H9 (cell line): ENCODE measurements around the gene MADCAM1. TPM values are rescaled to one million over a fixed set of nuclear protein-coding genes. Genes with fewer than 3 reads are reported as not detected.

Experiments
- DNase-seq: peaks from one replicate; pipeline ENCODE4 v3.0.0-alpha.2; 2017
- H2AFZ ChIP-seq: one replicate; pipeline ENCODE4 v1.6.1; 2013; ENCODE audit warnings: mild to moderate bottlenecking, low read length, control low read depth, moderate library complexity
- H2AK5ac ChIP-seq: 2 replicates; pipeline ENCODE4 v1.6.1; 2013; ENCODE audit warnings: low read length, control low read depth, mixed read lengths; ENCODE audit not compliant: insufficient read length
- H2BK120ac ChIP-seq: one replicate; pipeline ENCODE4 v1.6.1; 2013; ENCODE audit warnings: low read depth, mild to moderate bottlenecking, low read length, control low read depth, inconsistent platforms; ENCODE audit not compliant: poor library complexity, severe bottlenecking
- H2BK12ac ChIP-seq: 2 replicates; pipeline ENCODE4 v1.6.1; 2013; ENCODE audit warnings: low read length, control low read depth, mixed read lengths, low read depth; ENCODE audit not compliant: insufficient read length
- H2BK15ac ChIP-seq: 2 replicates; pipeline ENCODE4 v1.6.1; 2013; ENCODE audit warnings: low read depth, low read length, control low read depth
- H2BK20ac ChIP-seq: one replicate; pipeline ENCODE4 v1.6.1; 2013; ENCODE audit warnings: low read depth, mild to moderate bottlenecking, low read length, control low read depth, inconsistent platforms; ENCODE audit not compliant: poor library complexity, severe bottlenecking
- H2BK5ac ChIP-seq: 2 replicates; pipeline ENCODE4 v1.6.1; 2013; ENCODE audit warnings: low read length, control low read depth, mixed read lengths; ENCODE audit not compliant: insufficient read length
- H3K14ac ChIP-seq: 2 replicates; pipeline ENCODE4 v1.6.1; 2013; ENCODE audit warnings: low read length, control low read depth; ENCODE audit not compliant: insufficient read depth
- H3K18ac ChIP-seq: 2 replicates; pipeline ENCODE4 v1.6.1; 2013; ENCODE audit warnings: low read depth, mild to moderate bottlenecking, mixed read lengths, low read length, control low read depth; ENCODE audit not compliant: insufficient read length
- H3K23ac ChIP-seq: 2 replicates; pipeline ENCODE4 v1.6.1; 2013; ENCODE audit warnings: low read length, control low read depth, mixed read lengths, low read depth; ENCODE audit not compliant: insufficient read length
- H3K23me2 ChIP-seq: 2 replicates; pipeline ENCODE4 v1.6.1; 2013; ENCODE audit warnings: low read depth, mild to moderate bottlenecking, mixed read lengths, low read length, control low read depth; ENCODE audit not compliant: insufficient read length, poor library complexity, severe bottlenecking
- H3K27ac ChIP-seq: 2 replicates; pipeline ENCODE4 v1.5.1; 2013; ENCODE audit warnings: low read length, control low read depth, mixed read lengths, low read depth; ENCODE audit not compliant: insufficient read length
- H3K27me3 ChIP-seq: 2 replicates; pipeline ENCODE4 v1.6.1; 2013; ENCODE audit warnings: low read length, control low read depth, inconsistent platforms; ENCODE audit not compliant: insufficient read depth
- H3K4ac ChIP-seq: 2 replicates; pipeline ENCODE4 v1.6.1; 2013; ENCODE audit warnings: low read depth, mild to moderate bottlenecking, control low read depth, inconsistent platforms, low read length, moderate library complexity
- H3K4me1 ChIP-seq: 2 replicates; pipeline ENCODE4 v1.6.1; 2013; ENCODE audit warnings: low read length, control low read depth, inconsistent platforms; ENCODE audit not compliant: insufficient read depth
- H3K4me2 ChIP-seq: 2 replicates; pipeline ENCODE4 v1.6.1; 2013; ENCODE audit warnings: low read length, control low read depth, mixed read lengths; ENCODE audit not compliant: insufficient read length, insufficient read depth
- H3K56ac ChIP-seq: 2 replicates; pipeline ENCODE4 v1.6.1; 2013; ENCODE audit warnings: low read depth, mild to moderate bottlenecking, mixed read lengths, low read length, control low read depth; ENCODE audit not compliant: insufficient read length
- H3K79me1 ChIP-seq: 2 replicates; pipeline ENCODE4 v1.6.1; 2013; ENCODE audit warnings: low read depth, mild to moderate bottlenecking, moderate library complexity, low read length, control low read depth, inconsistent platforms; ENCODE audit not compliant: insufficient read depth, poor library complexity, severe bottlenecking
- H3K79me2 ChIP-seq: 2 replicates; pipeline ENCODE4 v1.6.1; 2013; ENCODE audit warnings: low read length, control low read depth, inconsistent platforms; ENCODE audit not compliant: insufficient read depth
- H3K9ac ChIP-seq: 2 replicates; pipeline ENCODE4 v1.6.1; 2013; ENCODE audit warnings: low read length, control low read depth, mixed read lengths; ENCODE audit not compliant: insufficient read length; ENCODE audit errors: extremely low read depth
- H3K9me3 ChIP-seq: one replicate; pipeline ENCODE4 v1.6.1; 2013; ENCODE audit warnings: low read depth, low read length, inconsistent platforms; ENCODE audit not compliant: control insufficient read depth
- H3T11ph ChIP-seq: one replicate; pipeline ENCODE4 v1.6.1; 2013; ENCODE audit warnings: mild to moderate bottlenecking, low read length, control low read depth, inconsistent platforms
- H4K20me1 ChIP-seq: one replicate; pipeline ENCODE4 v1.6.1; 2013; ENCODE audit not compliant: control insufficient read depth, insufficient read length, insufficient read depth
- H4K5ac ChIP-seq: 2 replicates; pipeline ENCODE4 v1.6.1; 2013; ENCODE audit warnings: low read depth, mild to moderate bottlenecking, mixed read lengths, low read length, control low read depth; ENCODE audit not compliant: insufficient read length
- H4K8ac ChIP-seq: replicated peaks from 2 replicates; pipeline ENCODE4 v1.6.1; 2013; ENCODE audit warnings: low read length, control low read depth, mixed read lengths, low read depth; ENCODE audit not compliant: insufficient read length
- H4K91ac ChIP-seq: 2 replicates; pipeline ENCODE4 v1.6.1; 2013; ENCODE audit warnings: low read depth, mild to moderate bottlenecking, moderate library complexity, mixed read lengths, low read length, control low read depth; ENCODE audit not compliant: insufficient read length
- H3K27ac Mint-ChIP-seq, 3 experiments: 2 replicates in 2 of 3; 3 replicates in 1 of 3; pipeline ENCODE4 v1.8.0; 2020 to 2021; ENCODE audit warnings: mixed read lengths in 3 of 3, mild to moderate bottlenecking in 1 of 3, moderate library complexity in 1 of 3
- H3K27me3 Mint-ChIP-seq: 2 replicates; pipeline ENCODE4 v1.8.0; 2021; ENCODE audit warnings: low read depth, mild to moderate bottlenecking, moderate library complexity, mixed read lengths
- H3K36me3 Mint-ChIP-seq, 3 experiments: 2 replicates in 2 of 3; 3 replicates in 1 of 3; pipeline ENCODE4 v1.8.0; 2020 to 2021; ENCODE audit warnings: low read depth in 3 of 3, mixed read lengths in 3 of 3; ENCODE audit not compliant: insufficient read depth in 1 of 3
- H3K4me1 Mint-ChIP-seq, 2 experiments: 2 replicates each; pipeline ENCODE4 v1.8.0; 2020; ENCODE audit warnings: mixed read lengths in 2 of 2
- H3K4me3 Mint-ChIP-seq, 2 experiments: 2 replicates in 1 of 2; 3 replicates in 1 of 2; pipeline ENCODE4 v1.8.0; 2020 to 2021; ENCODE audit warnings: mild to moderate bottlenecking in 2 of 2, mixed read lengths in 2 of 2, moderate library complexity in 1 of 2
- H3K9me3 Mint-ChIP-seq, 2 experiments: 2 replicates in 1 of 2; 3 replicates in 1 of 2; pipeline ENCODE4 v1.8.0; 2020; ENCODE audit warnings: mild to moderate bottlenecking in 2 of 2, mixed read lengths in 2 of 2, moderate library complexity in 1 of 2
- CTCF ChIP-seq: fragments of 200-600 bp; sonication (generic); conservative IDR thresholded peaks from 3 replicates; pipeline ENCODE4 v1.8.0; 2021; ENCODE audit warnings: antibody characterized with exemption, mild to moderate bottlenecking
- WGBS: extraction: QIAGEN DNeasy Blood & Tissue Kit; methylation state at CpG from one replicate; pipeline ENCODE4 v1.1.7; 2013; ENCODE audit warnings: missing lambda C conversion rate, low lambda C conversion rate, mixed read lengths; ENCODE audit not compliant: insufficient read length; ENCODE audit errors: extremely low coverage; 5-methylcytosine and 5-hydroxymethylcytosine counted together
- total RNA-seq: library from RNA; stranded (reverse); gene quantifications from 2 replicates; pipeline ENCODE4 v1.2.1, GENCODE V29; 2021

The MADCAM1 gene
- total RNA-seq, 1 experiment from 2014 or later: 1.2 TPM

GRCh38 chr19:485077-485476 is 11.2 kb upstream of the MADCAM1 start:
- no peak overlapping the region for H3K23ac ChIP-seq
- H2BK5ac ChIP-seq: no peak overlapping the region
- no peak overlapping the region for H2BK15ac ChIP-seq
- TF ChIP-seq CTCF: no peak
- H3K56ac ChIP-seq: no peak overlapping the region
- peaks cover 16 to 21% of the 10 kb centered on the region in 2 experiments for H3K9me3 Mint-ChIP-seq
- H3K23me2 ChIP-seq: peaks cover 4% of the 10 kb centered on the region
- no peak overlapping the region for H3K9ac ChIP-seq
- no peak overlapping the region for H3K14ac ChIP-seq
- WGBS: no CpG with 5 or more reads among the region's 22 CpGs
- no peak overlapping the region for H3K27ac ChIP-seq
- no peak overlapping the region for H3K4ac ChIP-seq
- no peak for DNase-seq
- H3K27me3 ChIP-seq: no peaks in the 10 kb centered on the region
- peaks cover 20 to 28% of the 10 kb centered on the region in 2 experiments for H3K4me1 Mint-ChIP-seq
- H2AFZ ChIP-seq: no peak overlapping the region
- peaks cover 4% of the 10 kb centered on the region for H4K20me1 ChIP-seq
- no peak overlapping the region for H3K18ac ChIP-seq
- H4K8ac ChIP-seq: no peak overlapping the region
- H4K91ac ChIP-seq: no peak overlapping the region
- H3K4me1 ChIP-seq: no peaks in the 10 kb centered on the region; the same call in 1 of the 2 replicates
- no peaks in the 10 kb centered on the region for H3K79me2 ChIP-seq
- H3K9me3 ChIP-seq: no peaks in the 10 kb centered on the region
- no peak overlapping the region for H3K4me2 ChIP-seq
- H2BK20ac ChIP-seq: no peak overlapping the region
- no peak overlapping the region for H2AK5ac ChIP-seq
- no peak overlapping the region for H2BK120ac ChIP-seq
- peaks cover 0 to 10% (median 5%) of the 10 kb centered on the region in 3 experiments; a peak in 4 of 7 replicates for H3K36me3 Mint-ChIP-seq
- H3K27ac Mint-ChIP-seq: no peak overlapping the region
- no peak overlapping the region for H2BK12ac ChIP-seq
- no peaks in the 10 kb centered on the region for H3K79me1 ChIP-seq
- H4K5ac ChIP-seq: no peak overlapping the region
- no peak overlapping the region for H3K4me3 Mint-ChIP-seq
- no peak overlapping the region for H3T11ph ChIP-seq
- H3K27me3 Mint-ChIP-seq: peaks cover 37% of the 10 kb centered on the region
